K562 (cell line): Measurements from ENCODE around the gene CGB8. TPM values are rescaled to one million over a fixed set of nuclear protein-coding genes. Genes with fewer than 3 reads are reported as not detected.
A peak's percentile ranks its signal among the peaks of the same experiment; 100 is the strongest.

ENCODE experiments used
- ARID2 ChIP-seq: fragments of 450-650 bp; IDR thresholded peaks from 2 replicates; pipeline ENCODE4 v1.6.1; 2017; ENCODE audit warnings: antibody characterized with exemption, mild to moderate bottlenecking
- ATF7 ChIP-seq: fragments of 450-650 bp; IDR thresholded peaks from 2 replicates; pipeline ENCODE4 v1.7.1; 2014; ENCODE audit warnings: mild to moderate bottlenecking, moderate library complexity
- BRD4 ChIP-seq: fragments of 200-600 bp; sonication (generic); IDR thresholded peaks from 2 replicates; pipeline ENCODE4 v1.6.1; 2017; ENCODE audit warnings: inconsistent platforms
- DPF2 ChIP-seq: fragments of 450-650 bp; IDR thresholded peaks from 2 replicates; pipeline ENCODE4 v1.6.1; 2016
- LEF1 ChIP-seq: fragments of 450-650 bp; IDR thresholded peaks from 2 replicates; pipeline ENCODE4 v1.6.1; 2016; ENCODE audit warnings: mild to moderate bottlenecking
- MTA2 ChIP-seq: fragments of 450-650 bp; IDR thresholded peaks from 2 replicates; pipeline ENCODE4 v1.6.1; 2016; ENCODE audit warnings: low read depth
- PKNOX1 ChIP-seq: fragments of 450-650 bp; IDR thresholded peaks from 2 replicates; pipeline ENCODE4 v1.6.1; 2016
- SNRNP70 ChIP-seq: fragments of 200-400 bp; formaldehyde crosslinking; optimal IDR thresholded peaks from 2 replicates; pipeline ENCODE3; 2017; ENCODE audit warnings: low read depth, low read length
- YY1 ChIP-seq, 3 experiments: IDR thresholded peaks; 2 replicates each; pipeline ENCODE4 v1.6.1; 2011; ENCODE audit warnings: low read length in 2 of 3, mild to moderate bottlenecking in 2 of 3, moderate library complexity in 2 of 3, borderline replicate concordance in 1 of 3, control low read depth in 1 of 3, low read depth in 1 of 3; ENCODE audit not compliant: insufficient read depth in 3 of 3, insufficient replicate concordance in 2 of 3, control insufficient read depth in 1 of 3, insufficient read length in 1 of 3; ENCODE audit errors: extremely low read depth in 1 of 3
- ZBTB40 ChIP-seq, 2 experiments: fragments of 450-650 bp in 1 of 2; sonication (generic) in 1 of 2; formaldehyde crosslinking in 1 of 2; IDR thresholded peaks; 2 replicates each; pipeline versions ENCODE4 v1.7.1 to v1.9.0; 2016 to 2022; ENCODE audit warnings: inconsistent platforms in 1 of 2, mild to moderate bottlenecking in 1 of 2, missing genetic modification reagents in 1 of 2
- ZBTB7A ChIP-seq: IDR thresholded peaks from 2 replicates; pipeline ENCODE4 v1.6.1; 2011; ENCODE audit warnings: low read depth, mild to moderate bottlenecking, low read length, moderate library complexity, borderline replicate concordance; ENCODE audit not compliant: control insufficient read depth
- ZC3H8 ChIP-seq: fragments of 450-650 bp; IDR thresholded peaks from 2 replicates; pipeline ENCODE4 v1.6.1; 2017
- ZNF311 ChIP-seq: fragments of 250-450 bp; sonication (Bioruptor Pico); IDR thresholded peaks from 2 replicates; pipeline ENCODE4 v1.4.0; 2020; ENCODE audit warnings: mild to moderate bottlenecking, moderate library complexity
- ZNF316 ChIP-seq: fragments of 450-650 bp; IDR thresholded peaks from 2 replicates; pipeline ENCODE4 v1.6.1; 2016
- polyA plus RNA-seq, 8 experiments: library from polyadenylated mRNA; depleted of rRNA in 4 of 8; stranded (reverse) in 5 of 8; unstranded in 3 of 8; fragments of >200 nt; fragmentation: Nextera tagmentation in 2 of 8; fragmentation: Illumina TruSeq in 1 of 8; extraction: Ambion mirVana in 2 of 8; extraction: Trizol in 1 of 8; gene quantifications; 2 replicates each; pipeline versions ENCODE4 v1.2.1 to v1.2.3, GENCODE V29; 2011 to 2014; ENCODE audit warnings: inconsistent platforms in 1 of 8, missing spikeins in 1 of 8
- total RNA-seq, 7 experiments: library from RNA; depleted of rRNA in 6 of 7; stranded (reverse); fragments of >200 nt in 6 of 7; fragmentation: Illumina TruSeq in 2 of 7; extraction: Trizol in 2 of 7; gene quantifications; 2 replicates each; pipeline versions ENCODE4 v1.2.1 to v1.2.3, GENCODE V29; 2011 to 2021; ENCODE audit warnings: low replicate concordance in 1 of 7

The CGB8 gene
- total and polyA plus RNA-seq, 9 of the 15 experiments (the other 6 are each of a cell fraction or from before 2014, with no cell fraction given), result not detected

GRCh38 chr19:49073514-49074378 is 24.8 kb upstream of the CGB8 start (continued):
- TF ChIP-seq LEF1 (0 out of 2 replicates have a peak, but pooled peaks have one; percentile 31), SNRNP70 (no peak), YY1 (IDR thresholded peaks at IDR 0.05; ENCODE audit: borderline replicate concordance in 1 of 3, control insufficient read depth in 1 of 3, extremely low read depth in 1 of 3, insufficient read depth in 3 of 3, insufficient read length in 1 of 3, insufficient replicate concordance in 2 of 3, low read depth in 1 of 3, low read length in 2 of 3) (peak in 2 of 3 experiments; percentile 10 to 20), ZNF311 (no peak), MTA2 (peak; percentile 27; the same call in 1 of the 2 replicates), ZNF316 (peak; percentile 86), ZBTB7A (peak; percentile 82), DPF2 (peak; percentile 67), ZBTB40 (IDR thresholded peaks at IDR 0.05) (0 out of 2 replicates have a peak, but pooled peaks have one; percentile 51), ZBTB40 (CRISPR knock-in tag; IDR thresholded peaks at IDR 0.05) (no peak), PKNOX1 (no peak), ARID2 (0 out of 2 replicates have a peak, but pooled peaks have one; percentile 5), BRD4 (no peak), ZC3H8 (no peak), ATF7 (peak; percentile 31; the same call in 1 of the 2 replicates)
